HepG2 (cell line): Measurements from ENCODE around the gene LOC128125822.

Experiments used
- AGO1 ChIP-seq: fragments of 200-400 bp; formaldehyde crosslinking; IDR thresholded peaks from 2 replicates; pipeline ENCODE4 v1.6.1; 2017; ENCODE audit warnings: mild to moderate bottlenecking, low read depth, low read length, moderate library complexity; ENCODE audit not compliant: poor library complexity, severe bottlenecking
- KDM2A ChIP-seq: sonication (generic); formaldehyde crosslinking; IDR thresholded peaks from 2 replicates; pipeline ENCODE4 v1.4.0; 2020; ENCODE audit warnings: low read depth, missing genetic modification reagents, borderline replicate concordance
- MXD4 ChIP-seq: IDR thresholded peaks from 2 replicates; pipeline ENCODE4 v1.6.1; 2016; ENCODE audit warnings: mild to moderate bottlenecking, missing biosample characterization, missing genetic modification reagents
- RNF2 ChIP-seq: fragments of 450-650 bp; conservative IDR thresholded peaks from 2 replicates; pipeline ENCODE4 v1.6.1; 2016; ENCODE audit warnings: low read depth
- ZC3H4 ChIP-seq: sonication (generic); formaldehyde crosslinking; IDR thresholded peaks from 2 replicates; pipeline ENCODE4 v1.4.0; 2020; ENCODE audit warnings: missing genetic modification reagents, borderline replicate concordance
- ZNF232 ChIP-seq: sonication (generic); formaldehyde crosslinking; IDR thresholded peaks from 2 replicates; pipeline ENCODE4 v1.4.0; 2020; ENCODE audit warnings: missing genetic modification reagents, borderline replicate concordance
- ZNF768 ChIP-seq: sonication (generic); formaldehyde crosslinking; IDR thresholded peaks from 2 replicates; pipeline ENCODE4 v1.4.0; 2020; ENCODE audit warnings: missing genetic modification reagents
- ZNF883 ChIP-seq: sonication (generic); formaldehyde crosslinking; IDR thresholded peaks from 2 replicates; pipeline ENCODE4 v1.5.1; 2020; ENCODE audit warnings: mild to moderate bottlenecking, missing genetic modification reagents; ENCODE audit errors: not compliant biosample characterization
- TF ChIP-seq, protein P1 (sequence below): sonication (generic); formaldehyde crosslinking; IDR thresholded peaks from 2 replicates; pipeline ENCODE4 v1.4.0; 2020; ENCODE audit warnings: missing genetic modification reagents
- TF ChIP-seq, protein P2 (sequence below): sonication (generic); formaldehyde crosslinking; IDR thresholded peaks from 2 replicates; pipeline ENCODE4 v1.4.0; 2020; ENCODE audit warnings: missing genetic modification reagents
- TF ChIP-seq, protein P3 (sequence below): sonication (generic); formaldehyde crosslinking; IDR thresholded peaks from 2 replicates; pipeline ENCODE4 v1.5.0; 2020; ENCODE audit warnings: missing genetic modification reagents
- TF ChIP-seq, protein P4 (sequence below): sonication (generic); formaldehyde crosslinking; IDR thresholded peaks from 2 replicates; pipeline ENCODE4 v1.4.0; 2020; ENCODE audit warnings: missing genetic modification reagents

The LOC128125822 gene

DNA sequence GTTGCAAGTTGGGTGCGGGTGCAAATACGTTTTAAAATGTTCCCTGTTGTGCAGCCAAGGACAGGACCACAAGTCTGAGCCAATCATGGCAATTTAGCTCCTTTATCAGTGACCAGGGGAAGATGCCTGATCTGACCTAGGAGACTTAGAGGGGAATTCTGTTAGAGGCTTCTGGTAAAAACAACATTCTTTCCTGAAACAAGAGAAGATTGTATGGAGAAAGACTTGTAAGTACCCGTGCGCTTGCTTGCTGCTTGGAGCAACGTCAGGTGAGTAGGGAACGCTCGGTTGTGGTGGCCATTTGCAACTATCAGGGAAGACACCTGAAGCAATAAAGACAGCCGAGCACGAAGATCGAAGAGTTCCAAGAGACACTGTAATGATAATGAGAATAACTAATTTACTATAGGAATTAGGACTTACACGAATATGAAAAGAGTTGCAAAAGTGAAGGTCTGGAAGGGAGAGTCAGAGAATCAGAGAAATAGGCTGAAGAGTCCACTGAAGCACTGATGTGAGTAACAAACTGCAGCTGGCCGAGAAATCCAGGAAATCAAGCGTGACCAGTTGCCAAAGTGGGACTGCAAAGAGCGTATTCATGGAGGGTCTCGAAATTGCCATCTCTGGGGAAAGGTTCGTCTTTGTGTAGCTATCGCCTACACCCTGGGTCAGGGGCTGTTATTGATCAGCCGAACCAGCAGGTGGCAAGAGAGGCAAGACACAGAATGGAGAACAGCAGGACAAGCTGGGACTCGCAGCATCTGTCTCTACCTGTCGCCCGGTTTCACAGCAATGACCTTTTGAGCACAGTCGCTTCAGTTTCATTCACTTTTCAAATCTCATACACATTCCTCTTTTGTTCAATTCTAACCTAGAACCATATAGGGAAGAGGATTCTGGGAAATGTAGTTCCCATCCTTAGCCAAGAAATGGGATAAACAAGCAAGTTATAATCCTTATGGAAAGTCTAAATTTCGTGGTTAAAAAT, 26.1 kb downstream of the LOC128125822 start (continued):
- TF ChIP-seq ZNF232 (CRISPR knock-in tag) (peak; percentile 62; the same call in 1 of the 2 replicates), ZNF768 (CRISPR knock-in tag) (no peak), AGO1 (no peak), KDM2A (CRISPR knock-in tag) (peak; percentile 78), ZC3H4 (CRISPR knock-in tag) (no peak), RNF2 (no peak), ZNF883 (CRISPR knock-in tag) (peak; percentile 75), MXD4 (CRISPR knock-in tag) (peak; percentile 43)
- TF ChIP-seq, protein P1, sequence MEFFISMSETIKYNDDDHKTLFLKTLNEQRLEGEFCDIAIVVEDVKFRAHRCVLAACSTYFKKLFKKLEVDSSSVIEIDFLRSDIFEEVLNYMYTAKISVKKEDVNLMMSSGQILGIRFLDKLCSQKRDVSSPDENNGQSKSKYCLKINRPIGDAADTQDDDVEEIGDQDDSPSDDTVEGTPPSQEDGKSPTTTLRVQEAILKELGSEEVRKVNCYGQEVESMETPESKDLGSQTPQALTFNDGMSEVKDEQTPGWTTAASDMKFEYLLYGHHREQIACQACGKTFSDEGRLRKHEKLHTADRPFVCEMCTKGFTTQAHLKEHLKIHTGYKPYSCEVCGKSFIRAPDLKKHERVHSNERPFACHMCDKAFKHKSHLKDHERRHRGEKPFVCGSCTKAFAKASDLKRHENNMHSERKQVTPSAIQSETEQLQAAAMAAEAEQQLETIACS (CRISPR knock-in tag) = no peak
- TF ChIP-seq, protein P2, sequence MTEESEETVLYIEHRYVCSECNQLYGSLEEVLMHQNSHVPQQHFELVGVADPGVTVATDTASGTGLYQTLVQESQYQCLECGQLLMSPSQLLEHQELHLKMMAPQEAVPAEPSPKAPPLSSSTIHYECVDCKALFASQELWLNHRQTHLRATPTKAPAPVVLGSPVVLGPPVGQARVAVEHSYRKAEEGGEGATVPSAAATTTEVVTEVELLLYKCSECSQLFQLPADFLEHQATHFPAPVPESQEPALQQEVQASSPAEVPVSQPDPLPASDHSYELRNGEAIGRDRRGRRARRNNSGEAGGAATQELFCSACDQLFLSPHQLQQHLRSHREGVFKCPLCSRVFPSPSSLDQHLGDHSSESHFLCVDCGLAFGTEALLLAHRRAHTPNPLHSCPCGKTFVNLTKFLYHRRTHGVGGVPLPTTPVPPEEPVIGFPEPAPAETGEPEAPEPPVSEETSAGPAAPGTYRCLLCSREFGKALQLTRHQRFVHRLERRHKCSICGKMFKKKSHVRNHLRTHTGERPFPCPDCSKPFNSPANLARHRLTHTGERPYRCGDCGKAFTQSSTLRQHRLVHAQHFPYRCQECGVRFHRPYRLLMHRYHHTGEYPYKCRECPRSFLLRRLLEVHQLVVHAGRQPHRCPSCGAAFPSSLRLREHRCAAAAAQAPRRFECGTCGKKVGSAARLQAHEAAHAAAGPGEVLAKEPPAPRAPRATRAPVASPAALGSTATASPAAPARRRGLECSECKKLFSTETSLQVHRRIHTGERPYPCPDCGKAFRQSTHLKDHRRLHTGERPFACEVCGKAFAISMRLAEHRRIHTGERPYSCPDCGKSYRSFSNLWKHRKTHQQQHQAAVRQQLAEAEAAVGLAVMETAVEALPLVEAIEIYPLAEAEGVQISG = peak; percentile 100
- TF ChIP-seq, protein P3, sequence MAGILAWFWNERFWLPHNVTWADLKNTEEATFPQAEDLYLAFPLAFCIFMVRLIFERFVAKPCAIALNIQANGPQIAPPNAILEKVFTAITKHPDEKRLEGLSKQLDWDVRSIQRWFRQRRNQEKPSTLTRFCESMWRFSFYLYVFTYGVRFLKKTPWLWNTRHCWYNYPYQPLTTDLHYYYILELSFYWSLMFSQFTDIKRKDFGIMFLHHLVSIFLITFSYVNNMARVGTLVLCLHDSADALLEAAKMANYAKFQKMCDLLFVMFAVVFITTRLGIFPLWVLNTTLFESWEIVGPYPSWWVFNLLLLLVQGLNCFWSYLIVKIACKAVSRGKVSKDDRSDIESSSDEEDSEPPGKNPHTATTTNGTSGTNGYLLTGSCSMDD (CRISPR knock-in tag) = no peak
- TF ChIP-seq, protein P4, sequence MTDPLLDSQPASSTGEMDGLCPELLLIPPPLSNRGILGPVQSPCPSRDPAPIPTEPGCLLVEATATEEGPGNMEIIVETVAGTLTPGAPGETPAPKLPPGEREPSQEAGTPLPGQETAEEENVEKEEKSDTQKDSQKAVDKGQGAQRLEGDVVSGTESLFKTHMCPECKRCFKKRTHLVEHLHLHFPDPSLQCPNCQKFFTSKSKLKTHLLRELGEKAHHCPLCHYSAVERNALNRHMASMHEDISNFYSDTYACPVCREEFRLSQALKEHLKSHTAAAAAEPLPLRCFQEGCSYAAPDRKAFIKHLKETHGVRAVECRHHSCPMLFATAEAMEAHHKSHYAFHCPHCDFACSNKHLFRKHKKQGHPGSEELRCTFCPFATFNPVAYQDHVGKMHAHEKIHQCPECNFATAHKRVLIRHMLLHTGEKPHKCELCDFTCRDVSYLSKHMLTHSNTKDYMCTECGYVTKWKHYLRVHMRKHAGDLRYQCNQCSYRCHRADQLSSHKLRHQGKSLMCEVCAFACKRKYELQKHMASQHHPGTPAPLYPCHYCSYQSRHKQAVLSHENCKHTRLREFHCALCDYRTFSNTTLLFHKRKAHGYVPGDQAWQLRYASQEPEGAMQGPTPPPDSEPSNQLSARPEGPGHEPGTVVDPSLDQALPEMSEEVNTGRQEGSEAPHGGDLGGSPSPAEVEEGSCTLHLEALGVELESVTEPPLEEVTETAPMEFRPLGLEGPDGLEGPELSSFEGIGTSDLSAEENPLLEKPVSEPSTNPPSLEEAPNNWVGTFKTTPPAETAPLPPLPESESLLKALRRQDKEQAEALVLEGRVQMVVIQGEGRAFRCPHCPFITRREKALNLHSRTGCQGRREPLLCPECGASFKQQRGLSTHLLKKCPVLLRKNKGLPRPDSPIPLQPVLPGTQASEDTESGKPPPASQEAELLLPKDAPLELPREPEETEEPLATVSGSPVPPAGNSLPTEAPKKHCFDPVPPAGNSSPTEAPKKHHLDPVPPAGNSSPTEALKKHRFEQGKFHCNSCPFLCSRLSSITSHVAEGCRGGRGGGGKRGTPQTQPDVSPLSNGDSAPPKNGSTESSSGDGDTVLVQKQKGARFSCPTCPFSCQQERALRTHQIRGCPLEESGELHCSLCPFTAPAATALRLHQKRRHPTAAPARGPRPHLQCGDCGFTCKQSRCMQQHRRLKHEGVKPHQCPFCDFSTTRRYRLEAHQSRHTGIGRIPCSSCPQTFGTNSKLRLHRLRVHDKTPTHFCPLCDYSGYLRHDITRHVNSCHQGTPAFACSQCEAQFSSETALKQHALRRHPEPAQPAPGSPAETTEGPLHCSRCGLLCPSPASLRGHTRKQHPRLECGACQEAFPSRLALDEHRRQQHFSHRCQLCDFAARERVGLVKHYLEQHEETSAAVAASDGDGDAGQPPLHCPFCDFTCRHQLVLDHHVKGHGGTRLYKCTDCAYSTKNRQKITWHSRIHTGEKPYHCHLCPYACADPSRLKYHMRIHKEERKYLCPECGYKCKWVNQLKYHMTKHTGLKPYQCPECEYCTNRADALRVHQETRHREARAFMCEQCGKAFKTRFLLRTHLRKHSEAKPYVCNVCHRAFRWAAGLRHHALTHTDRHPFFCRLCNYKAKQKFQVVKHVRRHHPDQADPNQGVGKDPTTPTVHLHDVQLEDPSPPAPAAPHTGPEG (CRISPR knock-in tag) = peak; percentile 71
